Stimulated activated CD8-positive, alpha-beta memory T cell treated with anti-CD3 and anti-CD28 coated beads, Interleukin-4, amount 100 ng/mL, for 4 hours (primary cell): ENCODE results near the gene LRRC23.
A peak's percentile ranks its signal among the peaks of the same experiment; 100 is the strongest.

Source experiments
- DNase-seq, 2 donors: peaks; one replicate each; pipeline ENCODE4 v3.0.0-alpha.2; 2020; ENCODE audit warnings: low read depth in 2 of 2, low spot score in 1 of 2

The LRRC23 gene

GRCh38 chr12:6955108-6956020 is 50.7 kb downstream of the LRRC23 start:
- no peak for DNase-seq

GRCh38 chr12:6956021-6956727 is 51.6 kb downstream of the LRRC23 start:
- no peak for DNase-seq

GRCh38 chr12:6957151-6957701 is 52.6 kb downstream of the LRRC23 start:
- no peak for DNase-seq

- DNase-seq: no peak
Observed at GRCh38 chr12:6957741-6958608, 53.4 kb downstream of the LRRC23 start.

- no peak for DNase-seq
Observed at GRCh38 chr12:6958609-6959057, 54.0 kb downstream of the LRRC23 start.

GRCh38 chr12:6959058-6959804 is 54.6 kb downstream of the LRRC23 start:
- DNase-seq: no peak

- DNase-seq: no peak
Observed at GRCh38 chr12:6959805-6960592, 55.4 kb downstream of the LRRC23 start.

GRCh38 chr12:6960593-6961277 is 56.1 kb downstream of the LRRC23 start:
- DNase-seq: no peak

GRCh38 chr12:6961278-6961694 is 56.7 kb downstream of the LRRC23 start:
- peak; percentile 89 to 96 for DNase-seq

GRCh38 chr12:6961695-6962284 is 57.2 kb downstream of the LRRC23 start:
- DNase-seq: no peak

- no peak for DNase-seq
Observed at GRCh38 chr12:6962285-6963015, 57.8 kb downstream of the LRRC23 start.

- DNase-seq: no peak
Observed at GRCh38 chr12:6963016-6963731, 58.6 kb downstream of the LRRC23 start.
